Panc1 (cell line): ENCODE results near the gene GPRC5B. TPM values are rescaled to one million over a fixed set of nuclear protein-coding genes. Genes with fewer than 3 reads are reported as not detected.

Experiments
- ATAC-seq: fragments of 200-7000 bp; cut with Tn5 transposase; 2 replicates; pipeline ENCODE4 v1.9.1; 2020; ENCODE audit warnings: mild to moderate bottlenecking, moderate library complexity
- BruUV-seq: library from RNA; stranded (reverse); fragments of 400-500 nt; replicated peaks from 2 replicates; lab custom pipeline; 2021; lab: Mats Ljungman, UMichigan
- CTCF ChIA-PET: fragments of 300-600 bp; sonication (Branson Sonifier 250); formaldehyde crosslinking; loops from one replicate; lab custom pipeline; 2022; ENCODE audit warnings: antibody characterized with exemption; lab: Charles Lee
- POLR2A ChIA-PET: fragments of 300-600 bp; sonication (Branson Sonifier 250); formaldehyde crosslinking; loops from one replicate; lab custom pipeline; 2022; ENCODE audit warnings: antibody characterized with exemption; lab: Charles Lee
- DNase-seq: peaks from one replicate; pipeline ENCODE4 v3.0.0-alpha.2; 2010; ENCODE audit warnings: low read depth, low spot score
- H3K27ac ChIP-seq: 2 replicates; pipeline ENCODE4 v1.5.1; 2011; ENCODE audit warnings: mild to moderate bottlenecking, low read length, inconsistent platforms
- H3K27me3 ChIP-seq: fragments of 200-500 bp; sonication (Bioruptor generic); 2 replicates; pipeline ENCODE4 v1.6.0; 2014; ENCODE audit warnings: low read length, inconsistent platforms; ENCODE audit not compliant: control insufficient read depth, insufficient read depth
- H3K36me3 ChIP-seq: fragments of 200-500 bp; sonication (Bioruptor generic); 2 replicates; pipeline ENCODE4 v1.5.1; 2014; ENCODE audit warnings: inconsistent platforms, mild to moderate bottlenecking, low read length, moderate library complexity; ENCODE audit not compliant: control insufficient read depth, insufficient read depth
- H3K4me1 ChIP-seq: 2 replicates; pipeline ENCODE4 v1.5.1; 2011; ENCODE audit warnings: inconsistent platforms, mild to moderate bottlenecking, low read length, moderate library complexity; ENCODE audit not compliant: control insufficient read depth, insufficient read depth
- H3K4me3 ChIP-seq, 2 experiments: 2 replicates each; pipeline ENCODE4 v1.5.1; 2011 to 2012; ENCODE audit warnings: low read depth in 2 of 2, low read length in 2 of 2, mild to moderate bottlenecking in 2 of 2, inconsistent platforms in 1 of 2, moderate library complexity in 1 of 2
- H3K9me3 ChIP-seq: fragments of 200-500 bp; sonication (Bioruptor generic); 2 replicates; pipeline ENCODE4 v1.5.1; 2014; ENCODE audit warnings: low read depth, mild to moderate bottlenecking, inconsistent platforms, low read length, moderate library complexity; ENCODE audit not compliant: control insufficient read depth, insufficient read depth
- POLR2AphosphoS5 ChIP-seq: IDR thresholded peaks from 2 replicates; pipeline ENCODE4 v1.6.1; 2012; ENCODE audit warnings: mild to moderate bottlenecking, low read depth, low read length, moderate library complexity
- REST ChIP-seq, 2 experiments: IDR thresholded peaks; 2 replicates each; pipeline ENCODE4 v1.6.1; 2011 to 2012; ENCODE audit warnings: low read depth in 2 of 2, control low read depth in 1 of 2, low read length in 1 of 2, mild to moderate bottlenecking in 1 of 2, moderate library complexity in 1 of 2; ENCODE audit not compliant: insufficient read depth in 1 of 2
- SIN3A ChIP-seq: IDR thresholded peaks from 2 replicates; pipeline ENCODE4 v1.6.1; 2012; ENCODE audit warnings: low read depth, mild to moderate bottlenecking, low read length, moderate library complexity, borderline replicate concordance; ENCODE audit not compliant: insufficient read depth
- TCF7L2 ChIP-seq: IDR thresholded peaks from 2 replicates; pipeline ENCODE4 v1.6.1; 2011; ENCODE audit warnings: mild to moderate bottlenecking, low read depth, low read length, inconsistent platforms
- in situ Hi-C: cut with HindIII; loops from 2 replicates; pipeline ENCODE4 v1.10.0; 2016; ENCODE audit warnings: low sequenced_read_pairs, low pct_unique_long_range_greater_than_20kb
- intact Hi-C: fragments of 100-400 bp; cut with micrococcal nuclease; formaldehyde crosslinking; loops from one replicate; pipeline ENCODE4 v1.10.0; 2022; ENCODE audit not compliant: unreplicated experiment
- total RNA-seq: library from RNA; stranded (reverse); gene quantifications from one replicate; pipeline ENCODE4 v1.2.1, GENCODE V29; 2021; ENCODE audit not compliant: unreplicated experiment
- TF ChIP-seq, protein P1 (sequence below): fragments of 450-650 bp; IDR thresholded peaks from 2 replicates; pipeline ENCODE4 v1.5.1; 2017; ENCODE audit warnings: mild to moderate bottlenecking

Gene GPRC5B
- total RNA-seq, 1 experiment from 2014 or later: 10.4 TPM

- CTCF ChIA-PET: no interaction called here
These were observed 48.7 kb downstream of the GPRC5B start for GRCh38 chr16:19835968-19836421.

DNA sequence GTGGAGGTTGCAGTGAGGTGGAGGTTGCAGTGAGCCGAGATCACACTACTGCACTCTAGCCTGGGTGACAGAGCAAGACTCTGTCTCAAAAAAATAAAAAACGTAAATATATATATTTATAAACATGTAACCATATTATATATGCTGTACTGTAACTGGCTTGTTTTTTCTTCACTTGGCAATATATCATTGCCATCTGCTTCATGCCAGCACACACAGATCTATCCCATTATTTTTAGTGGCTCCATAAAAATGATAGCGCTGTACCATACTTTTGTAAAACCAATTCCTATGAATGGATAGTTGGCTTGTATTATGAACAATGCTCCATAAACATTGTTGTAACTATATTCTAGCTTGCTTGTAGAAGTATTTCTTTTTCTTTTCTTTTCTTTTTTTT, 49.5 kb downstream of the GPRC5B start:
- Histone ChIP-seq H3K36me3 (no peaks in the 10 kb centered on the region), H3K27me3 (no peaks in the 10 kb centered on the region), H3K27ac (no peak overlapping the region), H3K9me3 (no peaks in the 10 kb centered on the region), H3K4me1 (no peaks in the 10 kb centered on the region), H3K4me3 (no peak overlapping the region)
- no TSS peak for BruUV-seq
- ChIA-PET CTCF (no interaction called here), POLR2A (interaction anchor here (0.6 kb wide), 1 partner anchor 679 kb away, joined by 3 read pairs; no protein-coding TSS in a partner anchor)
- ATAC-seq (no peak), DNase-seq (no peak)
- TF ChIP-seq REST (IDR thresholded peaks at IDR 0.05; ENCODE audit: insufficient read depth in 1 of 2, low read depth in 2 of 2, low read length in 1 of 2): no peak
- no peak for TF ChIP-seq POLR2AphosphoS5
- no peak for TF ChIP-seq SIN3A
- TF ChIP-seq, protein P1, sequence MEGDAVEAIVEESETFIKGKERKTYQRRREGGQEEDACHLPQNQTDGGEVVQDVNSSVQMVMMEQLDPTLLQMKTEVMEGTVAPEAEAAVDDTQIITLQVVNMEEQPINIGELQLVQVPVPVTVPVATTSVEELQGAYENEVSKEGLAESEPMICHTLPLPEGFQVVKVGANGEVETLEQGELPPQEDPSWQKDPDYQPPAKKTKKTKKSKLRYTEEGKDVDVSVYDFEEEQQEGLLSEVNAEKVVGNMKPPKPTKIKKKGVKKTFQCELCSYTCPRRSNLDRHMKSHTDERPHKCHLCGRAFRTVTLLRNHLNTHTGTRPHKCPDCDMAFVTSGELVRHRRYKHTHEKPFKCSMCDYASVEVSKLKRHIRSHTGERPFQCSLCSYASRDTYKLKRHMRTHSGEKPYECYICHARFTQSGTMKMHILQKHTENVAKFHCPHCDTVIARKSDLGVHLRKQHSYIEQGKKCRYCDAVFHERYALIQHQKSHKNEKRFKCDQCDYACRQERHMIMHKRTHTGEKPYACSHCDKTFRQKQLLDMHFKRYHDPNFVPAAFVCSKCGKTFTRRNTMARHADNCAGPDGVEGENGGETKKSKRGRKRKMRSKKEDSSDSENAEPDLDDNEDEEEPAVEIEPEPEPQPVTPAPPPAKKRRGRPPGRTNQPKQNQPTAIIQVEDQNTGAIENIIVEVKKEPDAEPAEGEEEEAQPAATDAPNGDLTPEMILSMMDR: no peak
- no peak for TF ChIP-seq TCF7L2
- in situ Hi-C loops (no loop called here), intact Hi-C loops (no loop called here)

More at GRCh38 chr16:19835968-19836421, 48.7 kb downstream of the GPRC5B start:
- ATAC-seq (no peak), DNase-seq (no peak)
- no peaks in the 10 kb centered on the region for H3K9me3 ChIP-seq
- no peaks in the 10 kb centered on the region for H3K4me1 ChIP-seq
- in situ Hi-C loops (no loop called here), intact Hi-C loops (no loop called here)
- H3K4me3 ChIP-seq: no peak overlapping the region
- no TSS peak for BruUV-seq
- no peaks in the 10 kb centered on the region for H3K36me3 ChIP-seq
- TF ChIP-seq TCF7L2: no peak
- no peak for TF ChIP-seq POLR2AphosphoS5
- TF ChIP-seq REST (IDR thresholded peaks at IDR 0.05; ENCODE audit: insufficient read depth in 1 of 2, low read depth in 2 of 2, low read length in 1 of 2): no peak
- TF ChIP-seq, protein P1: no peak
- no peak for TF ChIP-seq SIN3A
- POLR2A ChIA-PET: no interaction called here
- no peak overlapping the region for H3K27ac ChIP-seq
- H3K27me3 ChIP-seq: no peaks in the 10 kb centered on the region
